Activated CD8-positive, alpha-beta memory T cell treated with anti-CD3 and anti-CD28 coated beads, Interleukin-2, amount 10 ng/mL, durations not matched to agents 7 days and 5 days (primary cell): ENCODE results near the gene ATRNL1. TPM values are rescaled to one million over a fixed set of nuclear protein-coding genes. Genes with fewer than 3 reads are reported as not detected.

Experiments
- ATAC-seq: fragments of 150-1000 bp; cut with Tn5 transposase; one replicate; pipeline ENCODE4 v1.10.0; 2021; ENCODE audit warnings: moderate library complexity
- CTCF ChIA-PET: fragments of 350-600 bp; sonication (Branson Sonifier 250); formaldehyde crosslinking; loops from one replicate; lab custom pipeline; 2021; ENCODE audit warnings: antibody characterized with exemption; lab: Charles Lee
- DNase-seq: peaks from one replicate; pipeline ENCODE4 v3.0.0-alpha.2; 2020
- H3K27ac Mint-ChIP-seq: one replicate; pipeline ENCODE4 v1.8.0; 2021; ENCODE audit warnings: mild to moderate bottlenecking, mixed read lengths
- H3K27me3 Mint-ChIP-seq: one replicate; pipeline ENCODE4 v1.8.0; 2021; ENCODE audit warnings: mixed read lengths
- H3K36me3 Mint-ChIP-seq: one replicate; pipeline ENCODE4 v1.8.0; 2021; ENCODE audit warnings: mild to moderate bottlenecking, mixed read lengths
- H3K4me1 Mint-ChIP-seq: one replicate; pipeline ENCODE4 v1.8.0; 2021; ENCODE audit warnings: mixed read lengths
- H3K4me3 Mint-ChIP-seq: one replicate; pipeline ENCODE4 v1.8.0; 2021; ENCODE audit warnings: mild to moderate bottlenecking, moderate library complexity, mixed read lengths
- H3K9me3 Mint-ChIP-seq: one replicate; pipeline ENCODE4 v1.8.0; 2022; ENCODE audit warnings: low read depth, mixed read lengths
- total RNA-seq, 2 experiments: library from RNA; stranded (reverse); gene quantifications; one replicate each; pipeline ENCODE4 v1.2.3, GENCODE V29; 2021

ATRNL1 gene
- total RNA-seq, 2 experiments from 2014 or later: 0.35 to 0.87 TPM

DNA sequence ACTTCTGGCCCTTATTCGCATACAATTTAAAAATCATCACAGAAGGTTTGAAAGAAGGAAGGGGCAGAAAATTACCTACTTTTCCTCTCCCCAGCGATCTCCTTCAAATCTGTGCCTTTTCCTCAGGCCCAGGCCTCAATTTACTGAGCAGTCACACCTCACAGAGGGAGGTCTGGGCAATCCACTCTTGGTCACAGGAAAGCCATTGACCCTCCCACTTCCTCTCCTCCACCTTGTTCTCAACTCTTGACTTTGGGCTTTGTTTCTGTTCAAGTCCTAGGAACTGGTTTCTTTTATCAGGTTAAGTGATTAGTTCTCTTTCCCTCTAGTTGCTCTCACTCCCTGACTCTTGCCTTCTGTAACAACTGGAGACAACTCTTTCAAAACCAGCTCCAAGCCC lies 37.0 kb upstream of the ATRNL1 start:
- H3K27ac Mint-ChIP-seq: no peak overlapping the region
- CTCF ChIA-PET: no interaction called here
- DNase-seq: no peak
- ATAC-seq: no peak
- no peaks in the 10 kb centered on the region for H3K9me3 Mint-ChIP-seq
- no peak overlapping the region for H3K4me3 Mint-ChIP-seq
- H3K36me3 Mint-ChIP-seq: no peaks in the 10 kb centered on the region
- peaks cover 32% of the 10 kb centered on the region for H3K27me3 Mint-ChIP-seq
- H3K4me1 Mint-ChIP-seq: no peaks in the 10 kb centered on the region

DNA sequence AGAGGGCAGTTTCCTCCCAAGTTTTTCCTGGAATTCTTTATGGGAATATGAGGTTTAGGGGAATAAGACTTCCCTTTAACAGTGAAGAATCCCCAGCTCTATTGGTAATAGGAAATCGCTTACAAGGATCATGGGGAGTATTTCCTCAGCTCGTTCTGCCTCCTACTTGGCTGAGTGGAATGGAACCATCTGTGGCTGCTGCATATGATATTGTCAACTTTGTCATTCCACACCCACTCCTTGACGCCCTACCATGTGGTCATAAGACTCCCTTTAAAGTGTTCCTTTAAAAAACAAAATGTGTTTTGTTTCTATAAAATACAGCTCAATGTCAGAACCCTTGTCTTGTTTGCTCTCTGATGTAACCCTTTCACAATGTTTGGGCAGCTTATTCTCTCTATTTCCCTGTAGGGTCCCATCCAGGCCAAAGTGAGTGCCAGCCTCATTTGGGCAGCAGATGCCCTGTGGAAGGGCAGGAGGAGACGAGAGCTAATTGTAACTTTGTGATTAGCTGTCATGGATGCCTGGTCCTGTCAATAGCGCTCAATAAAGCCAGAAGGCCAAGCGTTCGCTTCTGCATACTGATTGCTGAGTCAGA lies 33.8 kb upstream of the ATRNL1 start:
- Mint-ChIP-seq H3K27ac (no peak overlapping the region), H3K36me3 (no peaks in the 10 kb centered on the region), H3K4me3 (no peak overlapping the region), H3K4me1 (no peaks in the 10 kb centered on the region), H3K27me3 (peaks cover 30% of the 10 kb centered on the region), H3K9me3 (no peaks in the 10 kb centered on the region)
- DNase-seq: no peak
- ATAC-seq: no peak
- CTCF ChIA-PET: interaction anchor here (1.0 kb wide), 1 partner anchor 24 kb away, joined by 3 read pairs; no protein-coding TSS in a partner anchor

DNA sequence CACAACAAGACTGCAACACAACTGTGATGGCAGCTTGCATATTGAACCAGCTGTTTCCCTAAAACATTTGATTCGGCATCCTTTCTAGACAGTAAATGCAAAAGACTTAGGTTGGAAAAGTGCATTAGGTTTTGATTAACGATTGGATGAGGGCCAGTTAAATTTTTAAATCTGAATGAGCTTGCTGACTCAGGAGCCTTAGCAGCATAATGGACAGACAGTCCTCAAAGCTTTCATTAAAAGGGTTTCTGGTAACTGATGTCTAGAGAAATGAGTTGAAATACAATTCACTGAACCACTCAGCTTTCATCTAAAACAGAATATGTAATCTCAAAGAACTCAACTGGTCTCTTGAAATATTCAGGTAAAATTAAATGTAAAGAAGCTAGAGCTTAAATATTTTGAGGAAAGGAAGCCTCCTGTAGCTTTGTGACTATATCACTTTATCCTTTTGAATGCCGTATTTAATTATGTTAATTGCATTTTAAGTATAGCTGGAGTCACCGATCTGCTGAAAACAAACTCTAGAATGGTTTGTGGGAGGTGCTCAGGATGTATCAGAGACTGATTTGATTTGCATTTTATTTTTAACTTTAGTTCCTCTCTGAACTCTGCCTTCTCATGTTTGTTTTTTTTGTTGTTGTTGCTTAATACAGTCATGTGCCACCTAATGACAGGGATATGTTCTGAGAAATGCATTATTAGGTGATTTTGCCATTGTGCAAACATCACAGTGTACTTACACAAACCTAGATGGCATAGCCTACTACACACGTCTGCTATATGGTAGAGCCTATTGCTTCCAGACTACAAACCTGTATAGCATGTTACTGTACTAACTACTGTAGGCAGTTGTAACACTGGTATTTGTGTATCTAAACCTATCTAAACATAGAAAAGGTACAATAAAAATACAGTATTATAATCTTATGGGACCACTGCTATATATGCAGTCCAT lies 29.2 kb upstream of the ATRNL1 start:
- Mint-ChIP-seq H3K4me3 (no peak overlapping the region), H3K27me3 (peaks cover 21% of the 10 kb centered on the region), H3K36me3 (no peaks in the 10 kb centered on the region), H3K4me1 (no peaks in the 10 kb centered on the region), H3K9me3 (no peaks in the 10 kb centered on the region), H3K27ac (no peak overlapping the region)
- CTCF ChIA-PET: no interaction called here
- DNase-seq (no peak), ATAC-seq (no peak)

- Mint-ChIP-seq H3K4me1 (no peaks in the 10 kb centered on the region), H3K36me3 (no peaks in the 10 kb centered on the region), H3K4me3 (no peak overlapping the region), H3K27ac (no peak overlapping the region), H3K27me3 (peaks cover 17% of the 10 kb centered on the region), H3K9me3 (no peaks in the 10 kb centered on the region)
- no peak for ATAC-seq
- CTCF ChIA-PET: no interaction called here
- DNase-seq: no peak
These were observed 27.4 kb upstream of the ATRNL1 start for GRCh38 chr10:115065801-115066200.

DNA sequence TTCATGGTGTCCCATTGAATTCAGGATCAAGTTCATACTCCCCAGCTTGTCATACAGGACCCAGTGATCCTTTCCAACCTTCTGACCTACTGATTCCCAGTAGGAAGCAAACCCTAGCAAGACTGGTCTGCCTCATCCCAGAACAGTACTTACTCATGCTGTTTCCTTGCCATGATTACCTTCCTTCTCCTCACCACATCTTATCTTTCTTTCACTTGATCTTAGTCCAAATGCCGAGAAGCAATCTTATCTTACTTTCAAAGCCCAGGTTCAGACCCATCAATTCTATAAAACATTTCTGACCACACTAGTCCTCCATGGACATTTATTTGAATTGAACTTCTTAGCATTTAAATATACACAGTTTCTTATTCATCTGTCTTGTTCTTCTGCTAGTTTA lies 26.6 kb upstream of the ATRNL1 start:
- CTCF ChIA-PET: no interaction called here
- Mint-ChIP-seq H3K4me1 (no peaks in the 10 kb centered on the region), H3K27me3 (peaks cover 19% of the 10 kb centered on the region)

GRCh38 chr10:115073796-115074195 lies 19.4 kb upstream of the ATRNL1 start:
- H3K27me3 Mint-ChIP-seq: peaks cover 25% of the 10 kb centered on the region
- H3K9me3 Mint-ChIP-seq: no peaks in the 10 kb centered on the region
- no peaks in the 10 kb centered on the region for H3K4me1 Mint-ChIP-seq
- no peaks in the 10 kb centered on the region for H3K36me3 Mint-ChIP-seq
- CTCF ChIA-PET: no interaction called here
- no peak overlapping the region for H3K27ac Mint-ChIP-seq
- ATAC-seq (no peak), DNase-seq (no peak)
- no peak overlapping the region for H3K4me3 Mint-ChIP-seq

More for the DNA sequence above, 26.6 kb upstream of the ATRNL1 start:
- DNase-seq (no peak), ATAC-seq (no peak)
- Mint-ChIP-seq H3K36me3 (no peaks in the 10 kb centered on the region), H3K9me3 (no peaks in the 10 kb centered on the region), H3K27ac (no peak overlapping the region), H3K4me3 (no peak overlapping the region)

GRCh38 chr10:115082506-115082905 lies 10.7 kb upstream of the ATRNL1 start:
- no peaks in the 10 kb centered on the region for H3K4me1 Mint-ChIP-seq
- H3K27me3 Mint-ChIP-seq: peaks cover 46% of the 10 kb centered on the region
- DNase-seq (no peak), ATAC-seq (no peak)
- H3K27ac Mint-ChIP-seq: no peak overlapping the region
- H3K4me3 Mint-ChIP-seq: no peak overlapping the region
- CTCF ChIA-PET: interaction anchor here (1.6 kb wide), 1 partner anchor 22 kb away, joined by 3 read pairs; no protein-coding TSS in a partner anchor
- no peaks in the 10 kb centered on the region for H3K36me3 Mint-ChIP-seq
- peaks cover 4% of the 10 kb centered on the region for H3K9me3 Mint-ChIP-seq

DNA sequence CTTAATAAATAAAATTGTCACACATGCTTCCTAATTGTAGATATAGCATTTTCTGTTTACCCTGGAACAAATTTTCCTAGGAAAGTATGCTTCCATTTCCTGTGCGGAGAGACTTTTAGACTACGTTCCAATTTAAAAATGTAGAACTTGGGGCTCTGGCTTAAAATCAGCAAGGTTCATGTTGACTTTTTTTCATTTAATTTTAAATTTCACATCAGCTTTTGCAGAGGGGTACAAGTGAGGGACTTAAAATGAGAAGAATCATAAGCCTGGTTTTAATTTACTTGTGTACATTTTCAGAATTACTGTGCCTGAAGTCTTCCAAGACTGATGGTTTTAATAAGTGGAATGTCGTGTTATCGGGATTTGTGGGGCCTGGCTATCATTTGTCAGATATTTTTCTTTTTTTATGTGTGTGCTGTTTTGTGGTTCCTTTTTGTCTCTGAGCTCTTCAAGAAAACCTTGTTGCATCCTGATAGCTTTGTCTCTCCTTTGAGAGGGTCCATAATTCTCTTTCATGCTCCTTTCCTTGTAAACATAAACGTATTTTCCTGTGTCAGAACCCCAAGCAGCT lies 8.8 kb upstream of the ATRNL1 start:
- H3K27ac Mint-ChIP-seq: no peak overlapping the region
- no peak overlapping the region for H3K4me3 Mint-ChIP-seq
- peaks cover 50% of the 10 kb centered on the region for H3K27me3 Mint-ChIP-seq
- no peak for ATAC-seq
- no peaks in the 10 kb centered on the region for H3K36me3 Mint-ChIP-seq
- H3K4me1 Mint-ChIP-seq: no peaks in the 10 kb centered on the region
- no peak for DNase-seq
- H3K9me3 Mint-ChIP-seq: peaks cover 4% of the 10 kb centered on the region
- CTCF ChIA-PET: no interaction called here

DNA sequence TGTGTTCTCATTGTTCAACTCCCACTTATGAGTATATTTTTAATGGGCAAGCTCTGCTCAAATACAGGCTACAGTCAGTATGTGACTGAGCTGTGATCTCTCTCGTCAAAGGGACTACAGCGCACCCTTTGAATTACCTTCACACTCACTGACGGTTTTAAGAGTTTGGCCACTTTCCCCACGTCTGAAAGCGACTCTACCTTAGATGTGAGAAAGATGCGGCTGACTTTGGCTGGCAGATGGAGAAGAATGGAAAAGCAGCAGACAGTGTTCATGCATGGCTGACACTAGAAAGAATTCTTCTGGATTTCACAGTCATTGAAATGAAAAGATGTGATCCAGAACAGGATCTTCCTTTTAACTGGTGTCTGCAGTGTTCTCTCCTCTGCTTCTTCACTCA lies 2.0 kb upstream of the ATRNL1 start:
- Mint-ChIP-seq H3K27ac (no peak overlapping the region), H3K36me3 (no peaks in the 10 kb centered on the region), H3K4me1 (peaks cover 10% of the 10 kb centered on the region), H3K4me3 (no peak overlapping the region), H3K27me3 (peaks cover 67% of the 10 kb centered on the region), H3K9me3 (peaks cover 4% of the 10 kb centered on the region)
- no peak for DNase-seq
- CTCF ChIA-PET: no interaction called here
- no peak for ATAC-seq

DNA sequence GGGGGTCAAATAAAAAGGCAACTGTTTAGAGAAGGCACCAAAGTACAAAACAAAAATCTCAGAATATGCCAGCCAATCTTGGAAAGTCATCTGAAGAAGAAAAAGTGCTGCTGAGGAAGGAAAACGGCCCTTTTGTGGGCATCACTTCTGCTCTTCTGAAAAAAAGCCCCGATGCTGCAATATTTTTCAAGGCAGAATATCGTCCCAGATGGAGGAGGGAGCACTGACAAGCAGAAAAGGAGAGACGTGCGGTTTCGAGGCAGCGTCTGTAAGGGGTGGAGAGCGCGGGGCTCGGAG lies 959 bp upstream of the ATRNL1 start:
- H3K27ac Mint-ChIP-seq: no peak overlapping the region
- peaks cover 65% of the 10 kb centered on the region for H3K27me3 Mint-ChIP-seq

DNA sequence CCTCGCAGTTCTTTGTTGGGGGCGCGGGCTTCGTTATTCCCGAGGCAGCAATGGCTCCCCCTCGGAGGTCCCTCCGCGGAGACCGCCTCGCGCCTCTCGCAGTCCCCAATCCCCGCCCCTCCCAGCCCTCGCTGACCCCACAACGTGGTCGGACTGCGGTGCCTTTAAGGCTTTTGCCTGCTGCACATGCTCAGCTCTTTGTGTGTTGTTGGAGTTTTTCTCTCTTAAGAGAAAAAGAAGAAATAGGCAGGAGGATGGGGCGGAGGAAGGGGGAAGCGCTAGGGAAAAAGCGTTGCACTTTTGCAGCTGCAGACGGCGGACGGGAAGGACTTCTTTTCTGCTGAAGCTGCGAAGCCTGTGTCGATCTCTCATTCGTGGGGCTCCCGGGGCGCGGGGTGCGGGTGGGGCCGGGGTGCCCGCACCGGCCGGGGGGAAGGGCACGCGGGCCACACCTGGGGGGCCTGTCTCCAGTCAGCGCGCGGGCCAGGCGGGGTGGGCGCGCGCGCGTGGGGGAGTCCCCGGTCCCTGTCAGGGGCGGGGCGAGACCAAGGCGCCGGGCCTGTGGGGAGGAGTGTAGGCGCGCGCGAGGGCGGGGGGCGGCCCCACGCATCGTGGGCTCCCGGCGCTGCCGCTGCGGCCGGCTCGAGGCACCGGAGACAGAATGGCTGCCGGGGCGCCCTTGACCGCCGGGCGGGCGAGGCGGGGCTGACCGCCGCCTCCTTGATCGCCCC lies 445 bp upstream of the ATRNL1 start:
- CTCF ChIA-PET: no interaction called here

More for the DNA sequence above, 959 bp upstream of the ATRNL1 start:
- H3K4me1 Mint-ChIP-seq: peaks cover 10% of the 10 kb centered on the region
- no peaks in the 10 kb centered on the region for H3K36me3 Mint-ChIP-seq
- H3K4me3 Mint-ChIP-seq: peak overlapping the region; percentile 67
- ATAC-seq (no peak), DNase-seq (no peak)
- H3K9me3 Mint-ChIP-seq: no peaks in the 10 kb centered on the region
- CTCF ChIA-PET: no interaction called here

DNA sequence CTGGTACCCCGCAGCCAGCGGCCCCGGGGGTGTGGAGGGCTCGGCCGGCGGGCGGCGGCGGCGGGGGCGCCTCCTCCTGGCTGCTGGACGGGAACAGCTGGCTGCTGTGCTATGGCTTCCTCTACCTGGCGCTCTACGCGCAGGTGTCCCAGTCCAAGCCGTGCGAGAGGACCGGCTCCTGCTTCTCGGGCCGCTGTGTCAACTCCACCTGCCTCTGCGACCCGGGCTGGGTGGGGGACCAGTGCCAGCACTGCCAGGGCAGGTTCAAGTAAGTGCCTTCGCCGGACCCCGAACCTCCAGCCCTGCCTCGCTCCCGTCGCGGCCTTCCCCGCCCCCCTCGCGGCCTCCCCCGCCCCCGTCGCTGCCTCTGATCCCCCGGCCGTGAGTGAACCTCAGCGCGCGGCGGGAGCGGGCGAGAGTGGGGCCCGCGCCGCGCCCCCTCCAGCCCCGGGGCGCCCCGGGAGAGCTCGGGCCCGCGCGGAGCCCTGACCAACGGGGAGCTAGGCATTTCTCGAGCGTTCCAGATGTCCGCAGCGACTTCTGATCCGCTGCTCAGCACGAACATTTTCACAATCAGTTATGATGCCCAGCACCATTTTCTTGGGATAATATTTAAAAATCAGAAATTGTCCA lies 727 bp downstream of the ATRNL1 start:
- ATAC-seq (peak; percentile 47), DNase-seq (no peak)
- H3K4me3 Mint-ChIP-seq: peak overlapping the region; percentile 45
- CTCF ChIA-PET: interaction anchor here (1.5 kb wide), 1 partner anchor 36 kb away, joined by 4 read pairs; no protein-coding TSS in a partner anchor
- no peaks in the 10 kb centered on the region for H3K9me3 Mint-ChIP-seq
- peaks cover 60% of the 10 kb centered on the region for H3K27me3 Mint-ChIP-seq
- no peak overlapping the region for H3K27ac Mint-ChIP-seq
- no peaks in the 10 kb centered on the region for H3K36me3 Mint-ChIP-seq
- peaks cover 10% of the 10 kb centered on the region for H3K4me1 Mint-ChIP-seq

More for the DNA sequence above, 445 bp upstream of the ATRNL1 start:
- no peak for DNase-seq
- H3K4me1 Mint-ChIP-seq: peaks cover 10% of the 10 kb centered on the region
- H3K36me3 Mint-ChIP-seq: no peaks in the 10 kb centered on the region
- peaks cover 64% of the 10 kb centered on the region for H3K27me3 Mint-ChIP-seq
- H3K27ac Mint-ChIP-seq: no peak overlapping the region
- H3K4me3 Mint-ChIP-seq: peak overlapping the region; percentile 67
- peak; percentile 83 for ATAC-seq
- H3K9me3 Mint-ChIP-seq: no peaks in the 10 kb centered on the region
